ENCODE data around the gene AHCY.
"Not testable (repeated sequence)": the region's sequence is repeated elsewhere in the genome, so short reads cannot be mapped to it uniquely, and the experiment has no call there.

- TF ChIP-seq, protein P1, sequence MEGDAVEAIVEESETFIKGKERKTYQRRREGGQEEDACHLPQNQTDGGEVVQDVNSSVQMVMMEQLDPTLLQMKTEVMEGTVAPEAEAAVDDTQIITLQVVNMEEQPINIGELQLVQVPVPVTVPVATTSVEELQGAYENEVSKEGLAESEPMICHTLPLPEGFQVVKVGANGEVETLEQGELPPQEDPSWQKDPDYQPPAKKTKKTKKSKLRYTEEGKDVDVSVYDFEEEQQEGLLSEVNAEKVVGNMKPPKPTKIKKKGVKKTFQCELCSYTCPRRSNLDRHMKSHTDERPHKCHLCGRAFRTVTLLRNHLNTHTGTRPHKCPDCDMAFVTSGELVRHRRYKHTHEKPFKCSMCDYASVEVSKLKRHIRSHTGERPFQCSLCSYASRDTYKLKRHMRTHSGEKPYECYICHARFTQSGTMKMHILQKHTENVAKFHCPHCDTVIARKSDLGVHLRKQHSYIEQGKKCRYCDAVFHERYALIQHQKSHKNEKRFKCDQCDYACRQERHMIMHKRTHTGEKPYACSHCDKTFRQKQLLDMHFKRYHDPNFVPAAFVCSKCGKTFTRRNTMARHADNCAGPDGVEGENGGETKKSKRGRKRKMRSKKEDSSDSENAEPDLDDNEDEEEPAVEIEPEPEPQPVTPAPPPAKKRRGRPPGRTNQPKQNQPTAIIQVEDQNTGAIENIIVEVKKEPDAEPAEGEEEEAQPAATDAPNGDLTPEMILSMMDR (conservative IDR thresholded peaks at IDR 0.05) = not testable (repeated sequence)
- TF ChIP-seq EZH2 (IDR thresholded peaks at IDR 0.05; ENCODE audit: low read depth) = not testable (repeated sequence)
Measured at GRCh38 chr20:34345839-34346532, 42.8 kb upstream of the AHCY start.
